GM12875 (cell line): Measurements from ENCODE around the gene PRDM13.
"Not testable (repeated sequence)": the region's sequence is repeated elsewhere in the genome, so short reads cannot be mapped to it uniquely, and the experiment has no call there.

Experiments
- H3K4me3 ChIP-seq: one replicate; pipeline ENCODE4 v1.5.1; 2011; ENCODE audit warnings: low read depth, low read length, control low read depth
- TF ChIP-seq, protein P1 (sequence below): IDR thresholded peaks from 2 replicates; pipeline ENCODE4 v1.5.1; 2011; ENCODE audit warnings: low read depth, mild to moderate bottlenecking, control low read depth, inconsistent platforms, low read length, moderate library complexity, borderline replicate concordance; ENCODE audit not compliant: insufficient read depth

Gene PRDM13

DNA sequence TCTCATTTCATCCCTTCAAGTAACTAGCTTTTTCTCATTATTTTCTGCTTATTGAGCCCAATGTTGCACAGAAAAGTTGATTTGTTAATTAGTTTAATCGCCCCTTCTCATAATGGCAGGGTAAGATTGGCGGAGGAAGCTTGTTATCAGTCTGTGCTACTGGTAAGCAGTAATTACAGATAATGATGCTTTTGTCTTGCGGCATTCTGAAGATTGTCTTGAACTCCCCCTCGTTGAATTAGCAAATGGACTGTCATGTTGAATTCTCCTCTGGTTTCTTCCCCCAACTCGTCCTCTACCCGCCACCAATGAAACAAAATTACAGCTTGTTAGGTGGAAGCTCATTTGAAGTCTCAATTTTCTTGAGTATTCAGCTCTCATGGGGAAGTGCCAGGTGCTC lies 39.4 kb downstream of the PRDM13 start:
- TF ChIP-seq, protein P1, sequence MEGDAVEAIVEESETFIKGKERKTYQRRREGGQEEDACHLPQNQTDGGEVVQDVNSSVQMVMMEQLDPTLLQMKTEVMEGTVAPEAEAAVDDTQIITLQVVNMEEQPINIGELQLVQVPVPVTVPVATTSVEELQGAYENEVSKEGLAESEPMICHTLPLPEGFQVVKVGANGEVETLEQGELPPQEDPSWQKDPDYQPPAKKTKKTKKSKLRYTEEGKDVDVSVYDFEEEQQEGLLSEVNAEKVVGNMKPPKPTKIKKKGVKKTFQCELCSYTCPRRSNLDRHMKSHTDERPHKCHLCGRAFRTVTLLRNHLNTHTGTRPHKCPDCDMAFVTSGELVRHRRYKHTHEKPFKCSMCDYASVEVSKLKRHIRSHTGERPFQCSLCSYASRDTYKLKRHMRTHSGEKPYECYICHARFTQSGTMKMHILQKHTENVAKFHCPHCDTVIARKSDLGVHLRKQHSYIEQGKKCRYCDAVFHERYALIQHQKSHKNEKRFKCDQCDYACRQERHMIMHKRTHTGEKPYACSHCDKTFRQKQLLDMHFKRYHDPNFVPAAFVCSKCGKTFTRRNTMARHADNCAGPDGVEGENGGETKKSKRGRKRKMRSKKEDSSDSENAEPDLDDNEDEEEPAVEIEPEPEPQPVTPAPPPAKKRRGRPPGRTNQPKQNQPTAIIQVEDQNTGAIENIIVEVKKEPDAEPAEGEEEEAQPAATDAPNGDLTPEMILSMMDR, result no peak
- H3K4me3 ChIP-seq, result no peak overlapping the region

DNA sequence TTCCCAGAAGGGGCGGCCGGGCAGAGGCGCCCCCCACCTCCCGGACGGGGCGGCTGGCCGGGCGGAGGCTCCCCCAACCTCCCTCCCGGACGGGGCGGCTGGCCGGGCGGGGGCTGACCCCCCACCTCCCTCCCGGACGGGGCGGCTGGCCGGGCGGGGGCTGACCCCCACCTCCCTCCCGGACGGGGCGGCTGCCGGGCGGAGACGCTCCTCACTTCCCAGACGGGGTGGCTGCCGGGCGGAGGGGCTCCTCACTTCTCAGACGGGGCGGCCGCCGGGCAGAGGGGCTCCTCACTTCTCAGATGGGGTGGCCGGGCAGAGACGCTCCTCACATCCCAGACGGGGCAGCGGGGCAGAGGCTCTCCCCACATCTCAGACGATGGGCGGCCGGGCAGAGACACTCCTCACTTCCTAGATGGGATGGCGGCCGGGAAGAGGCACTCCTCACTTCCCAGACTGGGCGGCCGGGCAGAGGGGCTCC lies 43.5 kb downstream of the PRDM13 start:
- H3K4me3 ChIP-seq, result not testable (repeated sequence)

DNA sequence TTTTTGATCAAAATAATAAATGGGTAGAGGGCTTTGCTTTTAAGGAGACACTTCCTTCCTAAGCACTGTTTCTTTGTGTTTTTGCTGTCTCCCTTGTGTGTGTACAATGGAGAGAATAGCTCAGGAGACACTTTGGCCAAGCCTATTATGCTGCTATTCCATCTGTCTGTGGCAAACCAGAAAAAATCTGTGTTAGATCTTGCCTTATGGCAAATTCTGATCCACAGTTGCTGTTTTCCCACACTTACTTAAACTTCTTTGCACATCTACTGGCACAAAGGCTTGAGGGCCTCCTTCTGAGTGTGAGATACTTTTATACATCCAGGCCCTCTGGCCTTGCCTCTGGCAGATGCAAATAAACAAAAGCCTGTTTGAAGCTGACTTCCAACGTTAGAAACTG lies 53.6 kb downstream of the PRDM13 start:
- TF ChIP-seq, protein P1, result no peak
- H3K4me3 ChIP-seq, result no peak overlapping the region

DNA sequence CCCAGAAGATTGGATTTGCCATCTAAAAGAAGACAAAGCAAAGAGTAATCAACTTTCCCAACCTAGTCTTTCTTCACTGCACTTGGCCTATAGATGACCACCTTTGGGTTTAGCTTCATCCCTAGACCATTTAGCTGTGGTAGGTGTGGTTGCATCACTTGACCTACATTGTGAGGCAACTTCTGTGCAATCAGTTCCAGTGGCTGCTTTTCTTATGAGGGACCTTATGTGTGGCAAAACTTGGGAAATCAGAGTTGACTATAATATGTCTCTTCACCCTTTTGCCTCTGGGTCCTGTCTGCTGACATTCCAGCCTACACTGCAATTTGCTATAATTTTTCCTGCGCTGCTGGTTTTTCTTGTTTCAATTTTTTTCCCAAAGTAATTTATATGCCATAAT lies 55.2 kb downstream of the PRDM13 start:
- H3K4me3 ChIP-seq, result no peak overlapping the region
- TF ChIP-seq, protein P1, result no peak

DNA sequence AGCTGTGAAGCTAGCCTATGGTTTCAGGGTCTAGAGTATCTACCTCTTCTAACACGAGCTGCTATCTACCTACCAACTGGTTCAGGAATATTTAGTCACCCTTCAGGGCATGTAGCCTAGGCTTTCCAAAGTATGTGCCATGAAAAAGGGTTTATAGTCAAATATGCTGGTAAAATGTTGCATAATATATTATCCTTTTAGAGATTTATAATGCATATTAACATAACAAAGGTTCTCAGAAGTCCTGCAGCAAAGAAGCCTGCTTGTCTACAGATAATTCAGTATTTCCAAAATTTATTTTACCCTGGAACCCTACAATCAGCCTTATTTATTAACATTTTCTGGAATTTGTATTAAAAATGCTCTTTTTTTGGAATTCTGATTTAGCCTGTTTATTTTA lies 56.0 kb downstream of the PRDM13 start:
- no peak overlapping the region for H3K4me3 ChIP-seq
- TF ChIP-seq, protein P1, result no peak
